ENCODE measurements around the gene SYT1.

The SYT1 gene

DNA sequence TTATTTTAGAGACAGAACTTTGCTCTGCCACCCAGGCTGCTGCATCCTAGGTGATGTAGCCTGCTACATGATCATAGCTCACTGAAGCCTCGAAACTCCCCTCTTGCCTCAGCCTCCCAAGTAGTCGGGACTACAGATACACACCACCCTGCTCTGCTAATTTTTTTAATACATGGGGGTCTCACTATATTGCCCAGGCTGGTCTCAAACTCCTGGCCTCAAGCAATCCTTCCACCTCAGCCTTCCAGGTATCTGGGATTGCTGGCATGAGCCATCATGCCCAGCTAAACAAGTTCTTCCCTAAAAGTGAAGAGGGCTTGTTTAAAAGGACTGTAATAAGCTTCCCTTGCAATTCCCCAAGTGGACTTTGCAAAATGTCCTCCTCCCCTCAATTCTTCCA, 515.8 kb downstream of the SYT1 start:
- no peak for DNase-seq (ENCODE audit: low read depth)

DNA sequence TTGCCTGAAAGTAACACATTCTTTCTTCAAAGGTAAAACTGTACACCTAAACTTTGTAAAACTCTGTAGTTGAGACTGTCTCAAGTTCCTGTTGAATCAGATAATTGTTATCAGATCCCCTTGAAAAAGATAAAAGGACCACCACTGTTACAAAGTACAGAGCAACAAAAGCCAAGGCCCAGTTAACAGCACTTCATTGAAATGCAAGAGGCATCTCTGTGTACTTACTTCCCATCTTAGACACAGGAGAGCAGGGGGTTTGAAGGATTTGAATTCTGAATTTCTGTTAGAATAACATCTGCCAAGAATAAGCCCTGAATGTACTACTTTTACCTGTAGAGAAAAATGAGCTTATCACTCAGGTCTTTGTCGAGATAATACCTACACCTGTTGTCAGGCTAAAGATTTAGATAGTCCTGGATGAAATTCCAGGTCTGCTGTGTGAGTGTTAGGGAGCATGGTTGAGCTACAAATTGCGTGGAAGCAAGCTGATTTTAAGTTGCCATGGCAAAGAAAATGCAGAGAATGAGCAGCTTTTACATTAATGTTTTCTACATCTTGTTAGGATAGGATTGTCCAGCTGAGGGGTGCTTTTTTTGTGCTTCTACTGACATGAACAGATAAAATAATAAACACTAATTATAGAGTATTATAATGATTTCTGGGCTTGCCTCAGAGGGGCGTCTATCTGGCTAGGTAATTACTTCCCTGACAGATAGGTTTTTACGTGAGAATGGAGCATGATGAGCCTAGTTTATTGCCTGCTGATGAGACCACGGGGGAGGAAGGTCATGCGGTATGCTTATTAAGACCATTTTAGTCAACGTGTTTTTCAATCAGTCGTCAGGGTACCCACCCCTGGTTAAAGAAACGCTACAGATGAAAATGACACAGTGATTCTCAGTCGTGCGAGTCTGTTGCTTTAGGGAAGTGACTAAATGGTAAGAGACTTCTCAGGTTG, 517.0 kb downstream of the SYT1 start:
- TF ChIP-seq, protein P1, sequence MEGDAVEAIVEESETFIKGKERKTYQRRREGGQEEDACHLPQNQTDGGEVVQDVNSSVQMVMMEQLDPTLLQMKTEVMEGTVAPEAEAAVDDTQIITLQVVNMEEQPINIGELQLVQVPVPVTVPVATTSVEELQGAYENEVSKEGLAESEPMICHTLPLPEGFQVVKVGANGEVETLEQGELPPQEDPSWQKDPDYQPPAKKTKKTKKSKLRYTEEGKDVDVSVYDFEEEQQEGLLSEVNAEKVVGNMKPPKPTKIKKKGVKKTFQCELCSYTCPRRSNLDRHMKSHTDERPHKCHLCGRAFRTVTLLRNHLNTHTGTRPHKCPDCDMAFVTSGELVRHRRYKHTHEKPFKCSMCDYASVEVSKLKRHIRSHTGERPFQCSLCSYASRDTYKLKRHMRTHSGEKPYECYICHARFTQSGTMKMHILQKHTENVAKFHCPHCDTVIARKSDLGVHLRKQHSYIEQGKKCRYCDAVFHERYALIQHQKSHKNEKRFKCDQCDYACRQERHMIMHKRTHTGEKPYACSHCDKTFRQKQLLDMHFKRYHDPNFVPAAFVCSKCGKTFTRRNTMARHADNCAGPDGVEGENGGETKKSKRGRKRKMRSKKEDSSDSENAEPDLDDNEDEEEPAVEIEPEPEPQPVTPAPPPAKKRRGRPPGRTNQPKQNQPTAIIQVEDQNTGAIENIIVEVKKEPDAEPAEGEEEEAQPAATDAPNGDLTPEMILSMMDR (conservative IDR thresholded peaks at IDR 0.05; ENCODE audit: low read depth, low read length), result no peak
- no peak overlapping the region for H3K4me3 ChIP-seq (ENCODE audit: low read depth, low read length)
- no peak for DNase-seq (ENCODE audit: low read depth)

More for the DNA sequence above, 515.8 kb downstream of the SYT1 start:
- no peak overlapping the region for H3K4me3 ChIP-seq (ENCODE audit: low read depth, low read length)
- TF ChIP-seq, protein P1 (conservative IDR thresholded peaks at IDR 0.05; ENCODE audit: low read depth, low read length), result no peak

DNA sequence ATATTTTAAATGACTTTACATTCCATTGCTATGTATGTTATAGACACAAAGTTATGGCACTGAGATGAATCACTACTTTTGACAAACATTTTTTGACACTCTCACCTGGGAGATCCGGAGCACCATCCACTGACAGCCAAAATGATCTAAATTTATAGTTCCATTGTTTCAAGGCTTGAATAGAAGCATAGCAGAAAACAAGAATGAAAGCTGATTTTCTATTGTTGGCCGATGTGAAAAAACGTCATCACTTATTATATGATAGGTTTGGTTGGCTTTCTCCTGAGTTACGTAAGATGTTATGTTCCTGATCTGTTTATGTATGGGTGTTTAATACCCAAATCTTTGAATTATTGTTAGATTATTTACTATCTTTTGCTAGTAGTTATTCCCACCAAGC, 520.0 kb downstream of the SYT1 start:
- TF ChIP-seq, protein P1 (conservative IDR thresholded peaks at IDR 0.05; ENCODE audit: low read depth, low read length), result no peak
- no peak for DNase-seq (ENCODE audit: low read depth)
- H3K4me3 ChIP-seq (ENCODE audit: low read depth, low read length), result no peak overlapping the region

DNA sequence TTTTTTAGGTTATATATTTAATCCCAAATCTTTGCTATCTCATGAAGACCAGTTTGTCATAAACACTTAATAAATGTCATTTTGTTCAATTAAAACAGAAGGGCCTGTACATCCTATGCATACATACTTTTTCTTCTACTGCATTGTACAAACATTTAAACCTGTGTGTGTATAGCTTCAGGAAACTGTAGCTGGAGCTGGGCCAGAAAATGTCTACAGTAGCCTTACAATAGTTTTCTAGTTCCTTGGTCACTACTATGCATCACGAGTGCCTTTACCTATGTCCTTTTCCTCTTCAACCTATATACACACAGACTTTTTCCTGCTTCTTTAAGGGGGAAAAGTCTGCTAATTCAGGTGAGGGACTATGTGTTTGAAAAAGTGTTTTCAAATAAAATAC, 523.4 kb downstream of the SYT1 start:
- no peak overlapping the region for H3K4me3 ChIP-seq (ENCODE audit: low read depth, low read length)
- DNase-seq (ENCODE audit: low read depth), result no peak
- TF ChIP-seq, protein P1 (conservative IDR thresholded peaks at IDR 0.05; ENCODE audit: low read depth, low read length), result no peak

DNA sequence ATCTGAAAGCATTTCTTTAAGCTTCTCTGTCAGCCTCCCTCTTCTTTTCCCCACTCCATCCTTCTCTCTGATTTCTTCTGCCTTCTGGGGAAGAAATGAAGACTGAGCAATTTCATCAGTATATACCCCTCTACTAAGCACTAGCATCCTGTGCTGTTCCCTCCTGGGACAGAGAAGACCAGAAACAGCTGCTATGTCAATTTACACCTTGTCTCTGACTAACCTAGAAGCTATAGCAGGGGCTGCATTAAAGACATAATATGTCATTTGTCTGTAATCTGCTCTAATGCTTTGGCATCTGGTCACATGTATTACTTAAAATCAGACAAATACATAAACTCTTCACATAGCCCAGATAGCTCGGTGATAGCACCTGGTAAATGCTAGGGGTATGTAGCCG, 529.3 kb downstream of the SYT1 start:
- TF ChIP-seq, protein P1 (conservative IDR thresholded peaks at IDR 0.05; ENCODE audit: low read depth, low read length), result no peak
- DNase-seq (ENCODE audit: low read depth), result no peak

DNA sequence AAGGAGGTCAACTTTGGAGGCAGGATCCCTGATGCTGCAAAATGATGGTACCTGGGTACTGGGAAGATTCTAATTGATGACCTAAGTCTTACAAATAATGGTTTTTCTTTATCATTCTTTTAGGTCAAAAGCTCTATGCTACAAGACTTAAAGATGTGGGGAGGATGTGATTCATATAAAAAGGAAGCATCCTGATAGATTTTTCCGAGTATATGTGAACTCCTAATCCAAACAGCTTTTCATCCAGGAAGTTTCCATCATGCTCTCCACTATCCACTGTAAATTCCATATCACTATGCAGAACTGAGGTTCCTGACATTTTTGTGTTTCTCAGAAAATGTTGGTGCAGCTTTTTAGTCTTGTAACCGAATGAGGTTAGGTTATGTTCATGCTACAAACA, 533.0 kb downstream of the SYT1 start:
- DNase-seq (ENCODE audit: low read depth), result no peak
- TF ChIP-seq, protein P1 (conservative IDR thresholded peaks at IDR 0.05; ENCODE audit: low read depth, low read length), result no peak
- no peak overlapping the region for H3K4me3 ChIP-seq (ENCODE audit: low read depth, low read length)

More for the DNA sequence above, 529.3 kb downstream of the SYT1 start:
- no peak overlapping the region for H3K4me3 ChIP-seq (ENCODE audit: low read depth, low read length)

DNA sequence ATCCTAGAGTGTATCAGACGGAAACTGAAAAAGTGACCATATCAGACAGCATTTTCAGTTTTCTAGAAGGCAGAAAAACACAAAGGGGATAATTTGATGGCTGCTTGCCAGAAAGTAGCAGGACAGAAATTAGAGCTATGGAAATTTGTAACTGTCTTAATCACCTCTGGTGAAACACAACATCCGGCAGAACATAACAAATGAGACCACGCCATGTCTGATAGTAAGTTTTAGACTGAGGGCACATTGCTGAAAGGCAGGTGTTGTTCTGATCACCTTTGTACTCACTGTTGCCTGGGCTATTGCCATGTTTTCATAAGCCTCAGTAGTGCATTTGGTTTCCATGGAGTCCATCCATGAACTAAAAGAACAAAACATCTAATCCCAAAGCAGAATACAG, 535.9 kb downstream of the SYT1 start:
- no peak for DNase-seq (ENCODE audit: low read depth)
- TF ChIP-seq, protein P1 (conservative IDR thresholded peaks at IDR 0.05; ENCODE audit: low read depth, low read length), result no peak
- H3K4me3 ChIP-seq (ENCODE audit: low read depth, low read length), result no peak overlapping the region
